H1 (cell line): ENCODE results near the gene STK32C. TPM values are rescaled to one million over a fixed set of nuclear protein-coding genes. Genes with fewer than 3 reads are reported as not detected.

Source experiments
- KDM1A ChIP-seq: fragments of 200-600, 300-600 bp; sonication (generic); IDR thresholded peaks from 2 replicates; pipeline ENCODE4 v1.7.1; 2016; ENCODE audit warnings: mild to moderate bottlenecking, low read length, borderline replicate concordance
- MAFK ChIP-seq: IDR thresholded peaks from 2 replicates; pipeline ENCODE4 v1.6.1; 2012; ENCODE audit warnings: low read depth, mild to moderate bottlenecking, improper control_type of control experiment, low read length
- MAX ChIP-seq: IDR thresholded peaks from 2 replicates; pipeline ENCODE4 v1.6.1; 2012; ENCODE audit warnings: inconsistent platforms
- PHF8 ChIP-seq: fragments of 200-600 bp; sonication (generic); conservative IDR thresholded peaks from 2 replicates; pipeline ENCODE4 v1.7.1; 2012; ENCODE audit warnings: low read depth, mild to moderate bottlenecking, inconsistent platforms, low read length, moderate library complexity
- POLR2AphosphoS5 ChIP-seq: IDR thresholded peaks from 2 replicates; pipeline ENCODE4 v1.6.1; 2011; ENCODE audit warnings: low read depth, low read length
- RAD21 ChIP-seq, 2 experiments: IDR thresholded peaks in 1 of 2; conservative IDR thresholded peaks in 1 of 2; 2 replicates each; pipeline ENCODE4 v1.6.1; 2011; ENCODE audit warnings: low read depth in 2 of 2, low read length in 2 of 2, improper control_type of control experiment in 1 of 2, inconsistent platforms in 1 of 2, mild to moderate bottlenecking in 1 of 2, moderate library complexity in 1 of 2
- RNF2 ChIP-seq: fragments of 200-900, 300-1000 bp; sonication (generic); IDR thresholded peaks from 2 replicates; pipeline ENCODE4 v1.7.1; 2016; ENCODE audit warnings: borderline replicate concordance, low read depth, mild to moderate bottlenecking, antibody characterized with exemption, low read length; ENCODE audit not compliant: poor library complexity, severe bottlenecking; ENCODE audit errors: missing control alignments
- SIN3A ChIP-seq, 2 experiments: IDR thresholded peaks in 1 of 2; conservative IDR thresholded peaks in 1 of 2; 2 replicates each; pipeline ENCODE4 v1.6.1; 2011 to 2012; ENCODE audit warnings: low read length in 2 of 2, improper control_type of control experiment in 1 of 2, low read depth in 1 of 2, mild to moderate bottlenecking in 1 of 2
- YY1 ChIP-seq: IDR thresholded peaks from 2 replicates; pipeline ENCODE4 v1.6.1; 2011; ENCODE audit warnings: low read depth, mild to moderate bottlenecking, low read length
- polyA plus RNA-seq, 7 experiments: library from polyadenylated mRNA; depleted of rRNA in 3 of 7; stranded (reverse) in 5 of 7; unstranded in 2 of 7; fragments of >200 nt in 5 of 7; fragments of 200-250 nt in 2 of 7; gene quantifications; 1 replicate in 5 of 7; 2 replicates in 1 of 7; 4 replicates in 1 of 7; pipeline versions ENCODE4 v1.2.1 to v1.2.3, GENCODE V29; 2011 to 2013; ENCODE audit warnings: missing spikeins in 2 of 7, mixed read lengths in 2 of 7
- total RNA-seq: library from RNA; stranded (reverse); fragmentation: NEBNext Ultra II Directional; extraction: Animal tissue kit (Norgen Biotek cat#: 25700); gene quantifications from 2 replicates; pipeline ENCODE4 v1.2.1, GENCODE V29; 2021

The STK32C gene
- total and polyA plus RNA-seq, 2 of the 8 experiments (the other 6 are each of a cell fraction or from before 2014, with no cell fraction given): 10.6 to 15.6 TPM

GRCh38 chr10:132198381-132199181 lies 109.2 kb downstream of the STK32C start (continued):
- TF ChIP-seq MAX: no peak
- no peak for TF ChIP-seq RNF2
- no peak for TF ChIP-seq SIN3A (conservative IDR thresholded peaks at IDR 0.05 in 1 of 2, IDR thresholded peaks at IDR 0.05 in 1 of 2; ENCODE audit: low read depth in 1 of 2, low read length in 2 of 2)
- TF ChIP-seq MAFK: no peak
- TF ChIP-seq PHF8: no peak
- TF ChIP-seq RAD21 (IDR thresholded peaks at IDR 0.05 in 1 of 2, conservative IDR thresholded peaks at IDR 0.05 in 1 of 2; ENCODE audit: low read depth in 2 of 2, low read length in 2 of 2): no peak
- no peak for TF ChIP-seq YY1
- TF ChIP-seq KDM1A: no peak
- no peak for TF ChIP-seq POLR2AphosphoS5
